Cardiac fibroblast (primary cell): ENCODE data around the gene MEGF11.

Experiments used
- DNase-seq, 2 donors: peaks; one replicate each; pipeline versions ENCODE4 v3.0.0 to v3.0.0-alpha.2; 2010; ENCODE audit warnings: low read depth in 2 of 2
- H3K4me3 ChIP-seq, 2 donors: replicated peaks in 1 of 2; 1 replicate in 1 of 2; 2 replicates in 1 of 2; pipeline ENCODE4 v1.5.1; 2011; ENCODE audit warnings: low read depth in 2 of 2, low read length in 2 of 2, mild to moderate bottlenecking in 2 of 2, moderate library complexity in 1 of 2
- CTCF ChIP-seq: IDR thresholded peaks from one replicate; pipeline ENCODE4 v1.5.1; 2011; ENCODE audit warnings: low read depth, mild to moderate bottlenecking, low read length, inconsistent platforms

Gene MEGF11

GRCh38 chr15:66172324-66172980 lies 81.1 kb downstream of the MEGF11 start:
- DNase-seq = no peak
- no peak overlapping the region for H3K4me3 ChIP-seq
- TF ChIP-seq CTCF = no peak

GRCh38 chr15:66171841-66172240 lies 81.7 kb downstream of the MEGF11 start:
- no peak for DNase-seq
- H3K4me3 ChIP-seq = no peak overlapping the region
- no peak for TF ChIP-seq CTCF

- no peak overlapping the region for H3K4me3 ChIP-seq
- no peak for TF ChIP-seq CTCF
- no peak for DNase-seq
These were observed 82.8 kb downstream of the MEGF11 start for GRCh38 chr15:66170716-66171115.

- TF ChIP-seq CTCF = no peak
- no peak overlapping the region for H3K4me3 ChIP-seq
- DNase-seq = no peak
These were observed 83.5 kb downstream of the MEGF11 start for GRCh38 chr15:66170042-66170441.

GRCh38 chr15:66169625-66170024 lies 83.9 kb downstream of the MEGF11 start:
- no peak for TF ChIP-seq CTCF
- no peak overlapping the region for H3K4me3 ChIP-seq
- no peak for DNase-seq

GRCh38 chr15:66169023-66169422 lies 84.5 kb downstream of the MEGF11 start:
- H3K4me3 ChIP-seq = no peak overlapping the region
- no peak for TF ChIP-seq CTCF
- DNase-seq = no peak

GRCh38 chr15:66167854-66168253 lies 85.7 kb downstream of the MEGF11 start:
- DNase-seq = no peak
- TF ChIP-seq CTCF = no peak
- H3K4me3 ChIP-seq = no peak overlapping the region
